ENCODE results near the gene HNRNPUL2. TPM values are rescaled to one million over a fixed set of nuclear protein-coding genes. Genes with fewer than 3 reads are reported as not detected.
"Not testable (repeated sequence)": the region's sequence is repeated elsewhere in the genome, so short reads cannot be mapped to it uniquely, and the experiment has no call there.

Gene HNRNPUL2
- total and polyA plus RNA-seq, 10 donors = 26.4 to 62.8 (median 46.0) TPM

DNA sequence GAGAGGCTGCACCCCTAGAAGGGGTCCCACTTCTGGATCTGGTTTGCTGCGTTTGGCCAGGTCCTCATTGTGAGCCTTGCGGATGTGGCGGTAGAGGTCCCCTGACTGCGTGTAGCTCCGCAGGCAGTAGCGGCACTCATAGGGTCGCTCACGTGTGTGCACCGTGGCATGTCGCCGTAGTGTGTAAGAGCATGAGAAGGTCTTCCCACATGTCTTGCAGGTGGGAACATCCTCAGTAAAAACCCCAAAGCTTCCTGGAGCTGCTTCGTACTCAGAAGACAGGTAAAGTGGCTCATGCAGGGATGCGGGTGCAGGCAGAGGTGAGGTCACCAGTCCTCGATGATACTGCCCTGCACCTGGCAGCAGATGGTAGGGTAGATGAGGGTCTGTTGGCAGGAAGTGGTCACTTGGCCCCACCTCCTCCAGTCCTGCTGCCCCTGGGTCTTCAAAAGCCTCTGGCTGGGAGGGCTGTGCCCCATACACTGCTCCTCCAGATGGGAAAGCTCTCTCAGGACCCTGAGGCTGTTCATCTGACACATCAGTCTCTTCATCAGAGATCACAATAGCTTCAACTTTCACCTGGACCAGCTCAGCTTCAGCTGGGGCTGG lies 25.0 kb upstream of the HNRNPUL2 start:
- Histone ChIP-seq H3K9me3 (no peaks in the 10 kb centered on the region), H3K4me3 (peak overlapping the region in 1 of 8 donors; percentile 80), H3K36me3 (peaks cover 0 to 43% (median 10%) of the 10 kb centered on the region in 6 donors), H3K4me1 (peaks cover 7 to 68% (median 28%) of the 10 kb centered on the region in 6 donors), H3K27me3 (replicated peaks in 1 of 7) (no peaks in the 10 kb centered on the region), H3K27ac (peak overlapping the region in 3 of 8 donors; percentile 94 to 97 (median 96))
- WGBS, 5 donors = 95 to 98% (median 96%) methylated on average over 11 to 14 of the region's 14 CpGs
- DNase-seq = no peak
- intact Hi-C loops (cut with DNase I; ENCODE audit: low total_unique reads) = no loop called here
- TF ChIP-seq POLR2AphosphoS5 (IDR thresholded peaks at IDR 0.05) = no peak
- no peak for TF ChIP-seq POLR2A (IDR thresholded peaks at IDR 0.05)
- TF ChIP-seq CTCF (IDR thresholded peaks at IDR 0.05 in 8 of 11, conservative IDR thresholded peaks at IDR 0.05 in 3 of 11) = no peak

- H3K4me3 ChIP-seq; intact Hi-C loops (cut with DNase I; ENCODE audit: low total_unique reads); H3K27me3 ChIP-seq (replicated peaks in 1 of 7); H3K27ac ChIP-seq; DNase-seq; H3K9me3 ChIP-seq: not testable (repeated sequence)
- H3K36me3 ChIP-seq = peaks cover 0 to 43% (median 10%) of the 10 kb centered on the region in 6 donors
- 90 to 96% (median 95%) methylated on average over 5 of the region's 5 CpGs for WGBS, 5 donors
- peaks cover 7 to 66% (median 28%) of the 10 kb centered on the region in 6 donors for H3K4me1 ChIP-seq
Measured at GRCh38 chr11:62749931-62750330, 22.7 kb upstream of the HNRNPUL2 start.

DNA sequence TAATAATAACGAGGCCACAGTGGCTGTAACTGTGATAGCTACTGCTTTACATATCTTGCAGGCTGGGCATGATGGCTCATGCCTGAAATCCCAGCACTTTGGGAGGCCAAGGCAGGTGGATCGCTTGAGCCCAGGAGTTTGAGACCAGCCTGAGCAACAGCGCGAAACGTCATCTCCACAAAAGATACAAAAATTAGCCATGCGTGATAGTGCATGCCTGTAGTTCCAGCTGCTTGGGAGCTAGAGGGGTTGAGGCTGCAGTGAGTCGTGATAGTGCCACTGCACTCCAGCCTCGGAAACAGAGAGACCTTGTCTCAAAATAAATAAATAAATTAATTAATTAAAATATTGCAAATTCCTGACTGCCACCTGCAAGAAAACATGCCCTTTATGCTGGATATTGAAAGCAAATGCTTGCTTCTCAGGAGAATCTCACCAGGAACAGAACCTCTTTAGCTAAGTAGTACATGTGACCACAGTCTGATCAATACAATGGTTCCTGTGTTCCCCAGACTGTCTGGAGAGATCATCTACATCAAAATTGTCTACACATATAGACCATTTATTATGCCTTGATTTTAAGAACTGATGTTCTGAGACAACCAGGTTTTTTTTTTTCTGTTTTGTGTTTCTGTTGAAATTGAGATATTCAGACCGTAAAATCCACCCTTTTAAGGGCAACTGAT lies 20.4 kb upstream of the HNRNPUL2 start:
- no peak for DNase-seq
- no peak for TF ChIP-seq CTCF (IDR thresholded peaks at IDR 0.05 in 8 of 11, conservative IDR thresholded peaks at IDR 0.05 in 3 of 11)
- TF ChIP-seq POLR2A (IDR thresholded peaks at IDR 0.05) = no peak
- no peak for TF ChIP-seq POLR2AphosphoS5 (IDR thresholded peaks at IDR 0.05)
- Histone ChIP-seq H3K4me3 (no peak overlapping the region), H3K9me3 (no peaks in the 10 kb centered on the region), H3K4me1 (peaks cover 0 to 48% (median 15%) of the 10 kb centered on the region in 6 donors), H3K36me3 (peaks cover 0 to 38% (median 9%) of the 10 kb centered on the region in 6 donors), H3K27me3 (replicated peaks in 1 of 7) (no peaks in the 10 kb centered on the region), H3K27ac (no peak overlapping the region)
- 87 to 95% (median 92%) methylated on average over 9 of the region's 9 CpGs for WGBS, 5 donors
- intact Hi-C loops (cut with DNase I; ENCODE audit: low total_unique reads) = no loop called here

DNA sequence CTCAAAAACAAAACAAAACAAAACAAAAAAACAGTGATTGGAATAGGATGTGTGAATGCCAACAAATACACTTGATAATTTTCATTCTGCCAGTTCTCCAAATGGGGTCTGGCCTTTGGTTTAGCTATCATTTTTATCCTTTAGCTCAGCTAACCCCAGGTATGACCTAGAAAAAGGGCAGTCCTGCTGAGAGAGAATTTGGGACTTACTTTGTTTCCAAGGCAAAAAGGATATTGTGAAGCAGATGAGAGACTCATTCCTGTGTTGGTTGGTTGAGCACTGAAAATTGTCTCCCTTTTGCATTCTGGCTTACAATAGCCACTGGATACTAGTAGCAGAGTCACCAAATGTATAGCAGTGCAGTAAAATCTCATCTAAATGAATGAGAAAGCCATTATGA lies 9.9 kb upstream of the HNRNPUL2 start:
- no peak overlapping the region for H3K4me3 ChIP-seq
- H3K36me3 ChIP-seq = peaks cover 5 to 100% (median 84%) of the 10 kb centered on the region in 6 donors
- no peak for DNase-seq
- no peaks in the 10 kb centered on the region for H3K27me3 ChIP-seq (replicated peaks in 1 of 7)
- TF ChIP-seq CTCF (IDR thresholded peaks at IDR 0.05 in 8 of 11, conservative IDR thresholded peaks at IDR 0.05 in 3 of 11) (no peak), POLR2AphosphoS5 (IDR thresholded peaks at IDR 0.05) (no peak), POLR2A (IDR thresholded peaks at IDR 0.05) (no peak)
- intact Hi-C loops (cut with DNase I; ENCODE audit: low total_unique reads) = no loop called here
- peaks cover 0 to 25% (median 10%) of the 10 kb centered on the region in 6 donors for H3K4me1 ChIP-seq
- no peaks in the 10 kb centered on the region for H3K9me3 ChIP-seq
- H3K27ac ChIP-seq = no peak overlapping the region

All from spleen (tissue), 11 donors.